Fibroblast of lung (primary cell): Measurements from ENCODE around the gene LRRC17. TPM values are rescaled to one million over a fixed set of nuclear protein-coding genes. Genes with fewer than 3 reads are reported as not detected.

Experiments
- DNase-seq, 2 donors: peaks; one replicate each; pipeline versions ENCODE4 v3.0.0 to v3.0.0-alpha.2; 2010; ENCODE audit warnings: low read depth in 2 of 2
- H2AFZ ChIP-seq: 2 replicates; pipeline ENCODE4 v1.5.1; 2012; ENCODE audit warnings: low read length, control low read depth, inconsistent platforms
- H3K27ac ChIP-seq: 2 replicates; pipeline ENCODE4 v1.5.1; 2011; ENCODE audit warnings: low read length, control low read depth; ENCODE audit not compliant: insufficient read depth
- H3K27me3 ChIP-seq: 2 replicates; pipeline ENCODE4 v1.5.1; 2011; ENCODE audit warnings: mild to moderate bottlenecking, low read length; ENCODE audit not compliant: control insufficient read depth, insufficient read depth
- H3K36me3 ChIP-seq: 2 replicates; pipeline ENCODE4 v1.5.1; 2011; ENCODE audit warnings: low read length; ENCODE audit not compliant: control insufficient read depth, insufficient read depth
- H3K4me1 ChIP-seq: 2 replicates; pipeline ENCODE4 v1.5.1; 2011; ENCODE audit warnings: low read length; ENCODE audit not compliant: control insufficient read depth, insufficient read depth; ENCODE audit errors: extremely low read depth
- H3K4me2 ChIP-seq: 2 replicates; pipeline ENCODE4 v1.5.1; 2011; ENCODE audit warnings: low read length, control low read depth; ENCODE audit not compliant: insufficient read depth; ENCODE audit errors: extremely low read depth
- H3K4me3 ChIP-seq, 4 experiments: fragments of 200-600 bp in 1 of 4; sonication (generic) in 1 of 4; replicated peaks in 1 of 4; 2 replicates each; pipeline ENCODE4 v1.5.1; 2011 to 2016; ENCODE audit warnings: low read length in 4 of 4, low read depth in 3 of 4, mild to moderate bottlenecking in 3 of 4, control low read depth in 2 of 4, inconsistent platforms in 1 of 4, mixed read lengths in 1 of 4; ENCODE audit not compliant: insufficient read depth in 1 of 4; ENCODE audit errors: control extremely low read depth in 1 of 4
- H3K79me2 ChIP-seq: 2 replicates; pipeline ENCODE4 v1.5.1; 2012; ENCODE audit warnings: mild to moderate bottlenecking, low read length, inconsistent platforms; ENCODE audit not compliant: control insufficient read depth, insufficient read depth
- H3K9ac ChIP-seq: 2 replicates; pipeline ENCODE4 v1.5.1; 2011; ENCODE audit warnings: mild to moderate bottlenecking, low read length, control low read depth; ENCODE audit not compliant: insufficient read depth
- H3K9me3 ChIP-seq: 2 replicates; pipeline ENCODE4 v1.5.1; 2012; ENCODE audit warnings: low read depth, low read length; ENCODE audit not compliant: control insufficient read depth, insufficient read depth
- H4K20me1 ChIP-seq: 2 replicates; pipeline ENCODE4 v1.5.1; 2011; ENCODE audit warnings: low read length; ENCODE audit not compliant: control insufficient read depth, insufficient read depth; ENCODE audit errors: extremely low read depth
- CTCF ChIP-seq, 2 donors: IDR thresholded peaks in 1 of 2; conservative IDR thresholded peaks in 1 of 2; 1 replicate in 1 of 2; 2 replicates in 1 of 2; pipeline ENCODE4 v1.5.1; 2011 to 2012; ENCODE audit warnings: low read length in 2 of 2, control low read depth in 1 of 2, inconsistent platforms in 1 of 2, low read depth in 1 of 2, mild to moderate bottlenecking in 1 of 2
- EZH2 ChIP-seq: IDR thresholded peaks from 2 replicates; pipeline ENCODE4 v1.5.1; 2012; ENCODE audit warnings: low read length, control low read depth, mild to moderate bottlenecking; ENCODE audit errors: missing control alignments
- polyA plus RNA-seq, 2 donors: library from polyadenylated mRNA; depleted of rRNA in 1 of 2; stranded (reverse) in 1 of 2; unstranded in 1 of 2; fragments of >200 nt; gene quantifications; 2 replicates each; pipeline ENCODE4 v1.2.1, GENCODE V29; 2011 to 2012; ENCODE audit warnings: missing spikeins in 1 of 2
- total RNA-seq: library from RNA; depleted of rRNA; stranded (reverse); fragments of >200 nt; gene quantifications from 2 replicates; pipeline ENCODE4 v1.2.1, GENCODE V29; 2014

The LRRC17 gene
- total and polyA plus RNA-seq, 2 donors (not counting 1 experiment from before 2014, with no cell fraction given), result 12.6 to 31.5 TPM

- Histone ChIP-seq H3K9ac (no peak overlapping the region), H3K27me3 (no peaks in the 10 kb centered on the region), H4K20me1 (no peaks in the 10 kb centered on the region), H3K4me1 (peaks cover 18% of the 10 kb centered on the region), H3K79me2 (no peaks in the 10 kb centered on the region), H3K9me3 (no peaks in the 10 kb centered on the region), H3K27ac (peak overlapping the region; percentile 42), H3K4me3 (no peak overlapping the region), H2AFZ (no peak overlapping the region), H3K36me3 (no peaks in the 10 kb centered on the region), H3K4me2 (peak overlapping the region; percentile 33)
- no peak for DNase-seq
- TF ChIP-seq CTCF (conservative IDR thresholded peaks at IDR 0.05 in 1 of 2, IDR thresholded peaks at IDR 0.05 in 1 of 2; ENCODE audit: low read depth in 1 of 2, low read length in 2 of 2) (no peak), EZH2 (no peak)
Measured at GRCh38 chr7:102991077-102991539, 78.3 kb downstream of the LRRC17 start.

- Histone ChIP-seq H3K36me3 (no peaks in the 10 kb centered on the region), H2AFZ (no peak overlapping the region), H3K79me2 (no peaks in the 10 kb centered on the region), H3K4me3 (no peak overlapping the region), H3K27ac (peak overlapping the region; percentile 57), H3K27me3 (no peaks in the 10 kb centered on the region), H4K20me1 (no peaks in the 10 kb centered on the region), H3K9ac (no peak overlapping the region), H3K9me3 (no peaks in the 10 kb centered on the region), H3K4me2 (peak overlapping the region; percentile 33), H3K4me1 (peaks cover 18% of the 10 kb centered on the region)
- no peak for TF ChIP-seq EZH2
- TF ChIP-seq CTCF (conservative IDR thresholded peaks at IDR 0.05 in 1 of 2, IDR thresholded peaks at IDR 0.05 in 1 of 2; ENCODE audit: low read depth in 1 of 2, low read length in 2 of 2), result no peak
- DNase-seq, result peak; percentile 96 to 100
Measured at GRCh38 chr7:102991540-102992214, 78.9 kb downstream of the LRRC17 start.

GRCh38 chr7:102992509-102992937 lies 79.7 kb downstream of the LRRC17 start:
- no peaks in the 10 kb centered on the region for H3K36me3 ChIP-seq
- H3K9me3 ChIP-seq, result no peaks in the 10 kb centered on the region
- H3K27ac ChIP-seq, result peak overlapping the region; percentile 57
- H3K4me2 ChIP-seq, result no peak overlapping the region
- no peak overlapping the region for H3K4me3 ChIP-seq
- H3K27me3 ChIP-seq, result no peaks in the 10 kb centered on the region
- DNase-seq, result peak in 1 of 2 donors; percentile 35
- H4K20me1 ChIP-seq, result no peaks in the 10 kb centered on the region
- H2AFZ ChIP-seq, result no peak overlapping the region
- TF ChIP-seq CTCF (conservative IDR thresholded peaks at IDR 0.05 in 1 of 2, IDR thresholded peaks at IDR 0.05 in 1 of 2; ENCODE audit: low read depth in 1 of 2, low read length in 2 of 2), result no peak
- TF ChIP-seq EZH2, result no peak
- no peaks in the 10 kb centered on the region for H3K79me2 ChIP-seq
- H3K9ac ChIP-seq, result no peak overlapping the region
- peaks cover 18% of the 10 kb centered on the region for H3K4me1 ChIP-seq
